A673 (cell line): ENCODE measurements around the gene NR2E1. TPM values are rescaled to one million over a fixed set of nuclear protein-coding genes. Genes with fewer than 3 reads are reported as not detected.

Experiments
- BruUV-seq: library from RNA; stranded (reverse); fragments of 400-500 nt; replicated peaks from 2 replicates; lab custom pipeline; 2021; lab: Mats Ljungman, UMichigan
- CTCF ChIA-PET: fragments of 300-600 bp; sonication (Branson Sonifier 250); formaldehyde crosslinking; loops from one replicate; lab custom pipeline; 2022; ENCODE audit warnings: antibody characterized with exemption; lab: Charles Lee
- POLR2A ChIA-PET: fragments of 300-600 bp; sonication (Branson Sonifier 250); formaldehyde crosslinking; loops from one replicate; lab custom pipeline; 2022; ENCODE audit warnings: antibody characterized with exemption; ENCODE audit not compliant: low non-redundant PET; lab: Charles Lee
- DNase-seq: peaks from one replicate; pipeline ENCODE4 v3.0.0-alpha.2; 2015; ENCODE audit warnings: low spot score
- H3K27ac ChIP-seq: fragments of 200-600 bp; sonication (generic); 2 replicates; pipeline ENCODE4 v1.5.1; 2016; ENCODE audit warnings: mixed run types, low read depth, mild to moderate bottlenecking, mixed read lengths, antibody characterized with exemption, low read length; ENCODE audit not compliant: poor library complexity, severe bottlenecking
- H3K27me3 ChIP-seq: fragments of 200-600 bp; sonication (generic); replicated peaks from 2 replicates; pipeline ENCODE4 v1.6.1; 2017; ENCODE audit warnings: mixed run types, low read depth, mild to moderate bottlenecking, mixed read lengths, antibody characterized with exemption, low read length; ENCODE audit not compliant: insufficient read depth, poor library complexity
- H3K36me3 ChIP-seq: fragments of 200-600 bp; sonication (generic); 2 replicates; pipeline ENCODE4 v1.6.1; 2016; ENCODE audit warnings: mixed run types, mild to moderate bottlenecking, mixed read lengths, antibody characterized with exemption, low read length; ENCODE audit not compliant: insufficient read depth, poor library complexity, severe bottlenecking
- H3K4me1 ChIP-seq: fragments of 200-600 bp; sonication (generic); 2 replicates; pipeline ENCODE4 v1.6.1; 2017; ENCODE audit warnings: mixed run types, mild to moderate bottlenecking, mixed read lengths, antibody characterized with exemption, low read length; ENCODE audit not compliant: insufficient read depth, poor library complexity, severe bottlenecking
- H3K4me3 ChIP-seq: fragments of 200-600 bp; sonication (generic); 2 replicates; pipeline ENCODE4 v1.5.1; 2016; ENCODE audit warnings: low read depth, mixed run types, mild to moderate bottlenecking, mixed read lengths, low read length; ENCODE audit not compliant: poor library complexity, severe bottlenecking
- H3K9me3 ChIP-seq: fragments of 200-600 bp; sonication (generic); 2 replicates; pipeline ENCODE4 v1.6.1; 2016; ENCODE audit warnings: mixed run types, low read depth, mild to moderate bottlenecking, mixed read lengths, antibody characterized with exemption, low read length; ENCODE audit not compliant: poor library complexity, severe bottlenecking
- EZH2 ChIP-seq: fragments of 200-600 bp; sonication (generic); IDR thresholded peaks from 2 replicates; pipeline ENCODE4 v1.6.1; 2017; ENCODE audit warnings: borderline replicate concordance, low read depth, mild to moderate bottlenecking, mixed read lengths, antibody characterized with exemption, low read length; ENCODE audit not compliant: poor library complexity, severe bottlenecking
- intact Hi-C: fragments of 100-400 bp; cut with micrococcal nuclease; formaldehyde crosslinking; loops from one replicate; pipeline ENCODE4 v1.10.0; 2022; ENCODE audit not compliant: unreplicated experiment
- total RNA-seq: library from RNA; stranded (reverse); gene quantifications from 2 replicates; pipeline ENCODE4 v1.2.3, GENCODE V29; 2021
- TF ChIP-seq, protein P1 (sequence below): fragments of 300-800, 200-600 bp; sonication (generic); conservative IDR thresholded peaks from 2 replicates; pipeline ENCODE4 v1.5.1; 2017; ENCODE audit warnings: low read depth, mild to moderate bottlenecking, antibody characterized with exemption, low read length, moderate library complexity, mixed read lengths

NR2E1 gene
- total RNA-seq, 1 experiment from 2014 or later, result not detected

- no peak for DNase-seq
- H3K27me3 ChIP-seq, result peaks cover 100% of the 10 kb centered on the region
- TF ChIP-seq, protein P1, sequence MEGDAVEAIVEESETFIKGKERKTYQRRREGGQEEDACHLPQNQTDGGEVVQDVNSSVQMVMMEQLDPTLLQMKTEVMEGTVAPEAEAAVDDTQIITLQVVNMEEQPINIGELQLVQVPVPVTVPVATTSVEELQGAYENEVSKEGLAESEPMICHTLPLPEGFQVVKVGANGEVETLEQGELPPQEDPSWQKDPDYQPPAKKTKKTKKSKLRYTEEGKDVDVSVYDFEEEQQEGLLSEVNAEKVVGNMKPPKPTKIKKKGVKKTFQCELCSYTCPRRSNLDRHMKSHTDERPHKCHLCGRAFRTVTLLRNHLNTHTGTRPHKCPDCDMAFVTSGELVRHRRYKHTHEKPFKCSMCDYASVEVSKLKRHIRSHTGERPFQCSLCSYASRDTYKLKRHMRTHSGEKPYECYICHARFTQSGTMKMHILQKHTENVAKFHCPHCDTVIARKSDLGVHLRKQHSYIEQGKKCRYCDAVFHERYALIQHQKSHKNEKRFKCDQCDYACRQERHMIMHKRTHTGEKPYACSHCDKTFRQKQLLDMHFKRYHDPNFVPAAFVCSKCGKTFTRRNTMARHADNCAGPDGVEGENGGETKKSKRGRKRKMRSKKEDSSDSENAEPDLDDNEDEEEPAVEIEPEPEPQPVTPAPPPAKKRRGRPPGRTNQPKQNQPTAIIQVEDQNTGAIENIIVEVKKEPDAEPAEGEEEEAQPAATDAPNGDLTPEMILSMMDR, result no peak
- no peak for TF ChIP-seq EZH2
- no TSS peak for BruUV-seq
- H3K4me3 ChIP-seq, result peak overlapping the region; percentile 36
- ChIA-PET CTCF (no interaction called here), POLR2A (no interaction called here)
- no peaks in the 10 kb centered on the region for H3K9me3 ChIP-seq
- peaks cover 26% of the 10 kb centered on the region for H3K4me1 ChIP-seq
- H3K36me3 ChIP-seq, result no peaks in the 10 kb centered on the region
- intact Hi-C loops, result no loop called here
- H3K27ac ChIP-seq, result no peak overlapping the region
Observed at GRCh38 chr6:108164543-108164814, 1.3 kb upstream of the NR2E1 start.

GRCh38 chr6:108164815-108165706 is 761 bp upstream of the NR2E1 start:
- no TSS peak for BruUV-seq
- intact Hi-C loops, result no loop called here
- CTCF ChIA-PET, result interaction anchor here (0.6 kb wide), 1 partner anchor 346 kb away, joined by 3 read pairs; no protein-coding TSS in a partner anchor

GRCh38 chr6:108166664-108167448 is 1.0 kb downstream of the NR2E1 start:
- peak overlapping the region; percentile 36 for H3K4me3 ChIP-seq
- H3K27ac ChIP-seq, result no peak overlapping the region
- H3K9me3 ChIP-seq, result no peaks in the 10 kb centered on the region
- intact Hi-C loops, result no loop called here
- no peak for TF ChIP-seq EZH2
- TF ChIP-seq, protein P1, result no peak
- CTCF ChIA-PET, result no interaction called here
- H3K36me3 ChIP-seq, result no peaks in the 10 kb centered on the region
- no peak for DNase-seq
- peaks cover 26% of the 10 kb centered on the region for H3K4me1 ChIP-seq
- POLR2A ChIA-PET, result no interaction called here
- no TSS peak for BruUV-seq
- H3K27me3 ChIP-seq, result peaks cover 100% of the 10 kb centered on the region

More at GRCh38 chr6:108164815-108165706, 761 bp upstream of the NR2E1 start:
- no peak overlapping the region for H3K27ac ChIP-seq
- peak overlapping the region; percentile 36 for H3K4me3 ChIP-seq
- H3K27me3 ChIP-seq, result peaks cover 100% of the 10 kb centered on the region
- H3K4me1 ChIP-seq, result peaks cover 26% of the 10 kb centered on the region
- no peaks in the 10 kb centered on the region for H3K36me3 ChIP-seq
- POLR2A ChIA-PET, result no interaction called here
- H3K9me3 ChIP-seq, result no peaks in the 10 kb centered on the region
- DNase-seq, result no peak
- TF ChIP-seq, protein P1, result no peak
- peak; percentile 94 for TF ChIP-seq EZH2
